ENCODE data around the gene TMUB1.
A peak's percentile ranks its signal among the peaks of the same experiment; 100 is the strongest.

Gene TMUB1

GRCh38 chr7:151079199-151079910, 3.9 kb downstream of the TMUB1 start:
- peaks cover 51% of the 10 kb centered on the region for H3K79me2 ChIP-seq (ENCODE audit: control insufficient read depth, low read length)
- H3K9me2 ChIP-seq (replicated peaks; ENCODE audit: control insufficient read depth, low read length): no peaks in the 10 kb centered on the region
- peaks cover 8% of the 10 kb centered on the region for H3F3A ChIP-seq (ENCODE audit: control insufficient read depth, insufficient read depth)
- no peaks in the 10 kb centered on the region for H3K9me3 ChIP-seq (ENCODE audit: control insufficient read depth, insufficient read depth, low read length)
- peak overlapping the region; percentile 85 for H3K4me2 ChIP-seq (ENCODE audit: low read length)
- H3K4me3 ChIP-seq (ENCODE audit: low read length): peak overlapping the region; percentile 95
- peaks cover 73% of the 10 kb centered on the region for H3K36me3 ChIP-seq (ENCODE audit: control insufficient read depth, low read length)
- H4K20me1 ChIP-seq (ENCODE audit: control insufficient read depth, insufficient read depth, low read depth, low read length): 0 out of 2 replicates have a peak, but pooled peaks cover 4% of the 10 kb centered on the region
- H3K27ac ChIP-seq (ENCODE audit: low read depth, low read length): no peak overlapping the region
- TF ChIP-seq EZH2phosphoT487 (IDR thresholded peaks at IDR 0.05; ENCODE audit: borderline replicate concordance, low read length) (no peak), CTCF (IDR thresholded peaks at IDR 0.05; ENCODE audit: low read depth, low read length, poor library complexity, severe bottlenecking) (no peak)
- H3K27me3 ChIP-seq (ENCODE audit: control insufficient read depth, low read length): 0 out of 2 replicates have a peak, but pooled peaks cover 2% of the 10 kb centered on the region
- H3K4me1 ChIP-seq (ENCODE audit: control insufficient read depth, low read length): peaks cover 42% of the 10 kb centered on the region

- Histone ChIP-seq H3K36me3 (ENCODE audit: control insufficient read depth, low read length) (peaks cover 82% of the 10 kb centered on the region), H4K20me1 (ENCODE audit: control insufficient read depth, insufficient read depth, low read depth, low read length) (0 out of 2 replicates have a peak, but pooled peaks cover 4% of the 10 kb centered on the region), H3K4me3 (ENCODE audit: low read length) (no peak overlapping the region), H3K27ac (ENCODE audit: low read depth, low read length) (no peak overlapping the region), H3K27me3 (ENCODE audit: control insufficient read depth, low read length) (no peaks in the 10 kb centered on the region), H3K9me3 (ENCODE audit: control insufficient read depth, insufficient read depth, low read length) (no peaks in the 10 kb centered on the region), H3F3A (ENCODE audit: control insufficient read depth, insufficient read depth) (peaks cover 6% of the 10 kb centered on the region), H3K79me2 (ENCODE audit: control insufficient read depth, low read length) (peaks cover 51% of the 10 kb centered on the region), H3K9me2 (replicated peaks; ENCODE audit: control insufficient read depth, low read length) (no peaks in the 10 kb centered on the region), H3K4me1 (ENCODE audit: control insufficient read depth, low read length) (peaks cover 37% of the 10 kb centered on the region), H3K4me2 (ENCODE audit: low read length) (peak overlapping the region; percentile 85)
- TF ChIP-seq EZH2phosphoT487 (IDR thresholded peaks at IDR 0.05; ENCODE audit: borderline replicate concordance, low read length) (no peak), CTCF (IDR thresholded peaks at IDR 0.05; ENCODE audit: low read depth, low read length, poor library complexity, severe bottlenecking) (no peak)
Measured at GRCh38 chr7:151078233-151079040, 4.9 kb downstream of the TMUB1 start.

- no peaks in the 10 kb centered on the region for H3K9me3 ChIP-seq (ENCODE audit: control insufficient read depth, insufficient read depth, low read length)
- peaks cover 46% of the 10 kb centered on the region for H3K79me2 ChIP-seq (ENCODE audit: control insufficient read depth, low read length)
- no peaks in the 10 kb centered on the region for H3K9me2 ChIP-seq (replicated peaks; ENCODE audit: control insufficient read depth, low read length)
- no peak overlapping the region for H3K4me2 ChIP-seq (ENCODE audit: low read length)
- H3K4me3 ChIP-seq (ENCODE audit: low read length): no peak overlapping the region
- H3K36me3 ChIP-seq (ENCODE audit: control insufficient read depth, low read length): peaks cover 79% of the 10 kb centered on the region
- H3K4me1 ChIP-seq (ENCODE audit: control insufficient read depth, low read length): peaks cover 36% of the 10 kb centered on the region
- no peak overlapping the region for H3K27ac ChIP-seq (ENCODE audit: low read depth, low read length)
- H3K27me3 ChIP-seq (ENCODE audit: control insufficient read depth, low read length): no peaks in the 10 kb centered on the region
- H3F3A ChIP-seq (ENCODE audit: control insufficient read depth, insufficient read depth): peaks cover 6% of the 10 kb centered on the region
- 0 out of 2 replicates have a peak, but pooled peaks cover 4% of the 10 kb centered on the region for H4K20me1 ChIP-seq (ENCODE audit: control insufficient read depth, insufficient read depth, low read depth, low read length)
- TF ChIP-seq CTCF (IDR thresholded peaks at IDR 0.05; ENCODE audit: low read depth, low read length, poor library complexity, severe bottlenecking): no peak
- TF ChIP-seq EZH2phosphoT487 (IDR thresholded peaks at IDR 0.05; ENCODE audit: borderline replicate concordance, low read length): no peak
Measured at GRCh38 chr7:151077705-151078232, 5.5 kb downstream of the TMUB1 start.

Data from DOHH2 (cell line).